Calu3 (cell line): ENCODE data around the gene TENM4. TPM values are rescaled to one million over a fixed set of nuclear protein-coding genes. Genes with fewer than 3 reads are reported as not detected.

Source experiments
- BruUV-seq: library from RNA; stranded (reverse); fragments of 400-500 nt; replicated peaks from 2 replicates; lab custom pipeline; 2021; lab: Mats Ljungman, UMichigan
- CTCF ChIA-PET: fragments of 300-600 bp; sonication (Branson Sonifier 250); formaldehyde crosslinking; loops from one replicate; lab custom pipeline; 2022; ENCODE audit warnings: antibody characterized with exemption; lab: Charles Lee
- DNase-seq: peaks from one replicate; pipeline ENCODE4 v3.0.0; 2022
- H3K27ac Mint-ChIP-seq: one replicate; pipeline ENCODE4 v1.8.0; 2022; ENCODE audit warnings: mixed read lengths; ENCODE audit not compliant: unreplicated experiment
- H3K27me3 Mint-ChIP-seq: one replicate; pipeline ENCODE4 v1.8.0; 2022; ENCODE audit warnings: mixed read lengths; ENCODE audit not compliant: unreplicated experiment
- H3K36me3 Mint-ChIP-seq: one replicate; pipeline ENCODE4 v1.8.0; 2022; ENCODE audit warnings: mild to moderate bottlenecking, moderate library complexity, mixed read lengths; ENCODE audit not compliant: insufficient read depth, unreplicated experiment
- H3K4me1 Mint-ChIP-seq: one replicate; pipeline ENCODE4 v1.8.0; 2022; ENCODE audit warnings: mild to moderate bottlenecking, low read depth, mixed read lengths; ENCODE audit not compliant: unreplicated experiment
- H3K4me3 Mint-ChIP-seq: one replicate; pipeline ENCODE4 v1.8.0; 2022; ENCODE audit warnings: mild to moderate bottlenecking, low read depth, moderate library complexity, mixed read lengths; ENCODE audit not compliant: unreplicated experiment
- H3K9me3 Mint-ChIP-seq: one replicate; pipeline ENCODE4 v1.8.0; 2022; ENCODE audit warnings: low read depth, mixed read lengths; ENCODE audit not compliant: unreplicated experiment
- intact Hi-C: fragments of 100-400 bp; cut with micrococcal nuclease; formaldehyde crosslinking; loops from one replicate; pipeline ENCODE4 v1.10.0; 2022; ENCODE audit not compliant: unreplicated experiment
- total RNA-seq: library from RNA; stranded (reverse); gene quantifications from 2 replicates; pipeline ENCODE4 v1.2.3, GENCODE V29; 2022
- TF ChIP-seq, protein P1 (sequence below): fragments of 200-600 bp; IDR thresholded peaks from one replicate; pipeline ENCODE4 v1.8.0; 2022; ENCODE audit warnings: antibody characterized with exemption; ENCODE audit not compliant: unreplicated experiment

The TENM4 gene
- total RNA-seq, 1 experiment from 2014 or later: not detected

DNA sequence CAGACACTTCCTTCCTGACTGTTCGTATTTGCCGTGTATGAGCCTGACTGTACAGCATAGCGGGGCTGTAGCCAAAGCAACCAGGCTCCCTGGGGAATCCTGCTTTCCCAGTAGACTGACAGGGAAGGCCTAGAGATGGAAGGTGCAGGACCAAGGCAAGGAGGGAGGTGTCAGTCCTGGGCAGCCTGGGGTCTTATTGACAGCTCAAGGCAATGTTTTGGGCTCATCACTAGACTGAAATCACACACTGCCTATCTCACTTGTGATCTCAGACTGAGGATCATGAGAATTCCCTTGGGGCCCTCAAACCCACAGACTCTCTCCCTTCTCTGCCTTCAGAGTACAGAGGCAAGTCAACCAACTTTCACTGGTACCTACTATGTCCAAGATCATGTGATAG, 519.3 kb downstream of the TENM4 start:
- no TSS peak for BruUV-seq
- Mint-ChIP-seq H3K4me3 (no peak overlapping the region), H3K36me3 (no peaks in the 10 kb centered on the region), H3K27me3 (peaks cover 28% of the 10 kb centered on the region), H3K27ac (no peak overlapping the region), H3K4me1 (peaks cover 8% of the 10 kb centered on the region), H3K9me3 (no peaks in the 10 kb centered on the region)
- CTCF ChIA-PET: no interaction called here
- intact Hi-C loops: no loop called here
- no peak for DNase-seq
- TF ChIP-seq, protein P1, sequence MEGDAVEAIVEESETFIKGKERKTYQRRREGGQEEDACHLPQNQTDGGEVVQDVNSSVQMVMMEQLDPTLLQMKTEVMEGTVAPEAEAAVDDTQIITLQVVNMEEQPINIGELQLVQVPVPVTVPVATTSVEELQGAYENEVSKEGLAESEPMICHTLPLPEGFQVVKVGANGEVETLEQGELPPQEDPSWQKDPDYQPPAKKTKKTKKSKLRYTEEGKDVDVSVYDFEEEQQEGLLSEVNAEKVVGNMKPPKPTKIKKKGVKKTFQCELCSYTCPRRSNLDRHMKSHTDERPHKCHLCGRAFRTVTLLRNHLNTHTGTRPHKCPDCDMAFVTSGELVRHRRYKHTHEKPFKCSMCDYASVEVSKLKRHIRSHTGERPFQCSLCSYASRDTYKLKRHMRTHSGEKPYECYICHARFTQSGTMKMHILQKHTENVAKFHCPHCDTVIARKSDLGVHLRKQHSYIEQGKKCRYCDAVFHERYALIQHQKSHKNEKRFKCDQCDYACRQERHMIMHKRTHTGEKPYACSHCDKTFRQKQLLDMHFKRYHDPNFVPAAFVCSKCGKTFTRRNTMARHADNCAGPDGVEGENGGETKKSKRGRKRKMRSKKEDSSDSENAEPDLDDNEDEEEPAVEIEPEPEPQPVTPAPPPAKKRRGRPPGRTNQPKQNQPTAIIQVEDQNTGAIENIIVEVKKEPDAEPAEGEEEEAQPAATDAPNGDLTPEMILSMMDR: no peak

GRCh38 chr11:78920329-78920728, 520.5 kb downstream of the TENM4 start:
- peaks cover 32% of the 10 kb centered on the region for H3K27me3 Mint-ChIP-seq
- TF ChIP-seq, protein P1: no peak
- DNase-seq: no peak
- no TSS peak for BruUV-seq
- H3K36me3 Mint-ChIP-seq: no peaks in the 10 kb centered on the region
- H3K4me3 Mint-ChIP-seq: no peak overlapping the region
- CTCF ChIA-PET: no interaction called here
- intact Hi-C loops: no loop called here
- H3K9me3 Mint-ChIP-seq: no peaks in the 10 kb centered on the region
- peaks cover 8% of the 10 kb centered on the region for H3K4me1 Mint-ChIP-seq
- H3K27ac Mint-ChIP-seq: no peak overlapping the region

- no peak for DNase-seq
- Mint-ChIP-seq H3K27me3 (peaks cover 58% of the 10 kb centered on the region), H3K4me3 (no peak overlapping the region), H3K36me3 (no peaks in the 10 kb centered on the region), H3K4me1 (peaks cover 8% of the 10 kb centered on the region), H3K9me3 (no peaks in the 10 kb centered on the region), H3K27ac (no peak overlapping the region)
- no TSS peak for BruUV-seq
- intact Hi-C loops: no loop called here
- CTCF ChIA-PET: no interaction called here
- TF ChIP-seq, protein P1: no peak
Measured at GRCh38 chr11:78916759-78917158, 524.1 kb downstream of the TENM4 start.

DNA sequence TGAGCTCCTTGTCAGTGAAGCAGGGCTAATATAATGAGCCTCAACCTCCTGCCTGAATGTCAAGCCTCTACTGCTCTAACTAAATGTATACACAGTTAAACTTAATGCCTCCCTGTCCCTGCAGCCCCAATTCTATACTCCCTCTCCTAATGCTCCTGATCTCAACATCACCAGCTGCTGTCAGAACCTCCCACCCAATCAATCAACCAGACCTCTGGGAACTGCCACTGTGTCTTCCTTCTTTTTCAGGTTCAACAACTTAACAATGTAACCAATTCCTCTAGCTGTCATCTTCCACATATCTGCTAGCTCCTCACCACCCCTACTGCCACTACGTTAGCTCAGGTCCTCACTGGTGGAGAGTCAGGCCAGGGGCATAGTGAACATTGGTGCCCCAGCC, 526.3 kb downstream of the TENM4 start:
- H3K4me1 Mint-ChIP-seq: peaks cover under 1% of the 10 kb centered on the region
- intact Hi-C loops: no loop called here

More for the DNA sequence above, 526.3 kb downstream of the TENM4 start:
- BruUV-seq: no TSS peak
- TF ChIP-seq, protein P1: no peak
- H3K27me3 Mint-ChIP-seq: peaks cover 41% of the 10 kb centered on the region
- DNase-seq: no peak
- no peak overlapping the region for H3K4me3 Mint-ChIP-seq
- no peaks in the 10 kb centered on the region for H3K36me3 Mint-ChIP-seq
- CTCF ChIA-PET: no interaction called here
- H3K9me3 Mint-ChIP-seq: no peaks in the 10 kb centered on the region
- no peak overlapping the region for H3K27ac Mint-ChIP-seq
